Measurements from ENCODE around the gene MAN1A1.

The MAN1A1 gene

DNA sequence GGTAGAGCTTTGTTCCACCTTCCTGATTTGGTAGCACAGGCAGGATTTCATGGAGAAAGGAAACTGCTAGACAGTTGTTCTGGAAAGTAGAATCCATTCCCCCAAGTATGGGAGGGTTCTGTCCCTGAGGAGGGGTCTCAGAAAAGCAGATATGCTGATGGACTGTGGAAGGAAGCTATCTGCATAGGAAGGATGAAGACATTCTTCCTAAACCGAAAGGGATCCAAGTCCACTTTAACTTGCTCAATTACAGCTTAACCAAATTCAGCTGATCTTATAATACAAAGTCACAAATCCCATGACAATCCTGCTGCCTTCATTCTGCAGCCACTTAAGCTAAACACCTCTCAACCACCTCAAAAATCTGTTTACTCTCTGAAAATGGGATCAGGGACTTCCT, 2.6 kb downstream of the MAN1A1 start:
- H3K4me3 ChIP-seq (ENCODE audit: low read depth, low read length): peak overlapping the region; percentile 98
- TF ChIP-seq, protein P1, sequence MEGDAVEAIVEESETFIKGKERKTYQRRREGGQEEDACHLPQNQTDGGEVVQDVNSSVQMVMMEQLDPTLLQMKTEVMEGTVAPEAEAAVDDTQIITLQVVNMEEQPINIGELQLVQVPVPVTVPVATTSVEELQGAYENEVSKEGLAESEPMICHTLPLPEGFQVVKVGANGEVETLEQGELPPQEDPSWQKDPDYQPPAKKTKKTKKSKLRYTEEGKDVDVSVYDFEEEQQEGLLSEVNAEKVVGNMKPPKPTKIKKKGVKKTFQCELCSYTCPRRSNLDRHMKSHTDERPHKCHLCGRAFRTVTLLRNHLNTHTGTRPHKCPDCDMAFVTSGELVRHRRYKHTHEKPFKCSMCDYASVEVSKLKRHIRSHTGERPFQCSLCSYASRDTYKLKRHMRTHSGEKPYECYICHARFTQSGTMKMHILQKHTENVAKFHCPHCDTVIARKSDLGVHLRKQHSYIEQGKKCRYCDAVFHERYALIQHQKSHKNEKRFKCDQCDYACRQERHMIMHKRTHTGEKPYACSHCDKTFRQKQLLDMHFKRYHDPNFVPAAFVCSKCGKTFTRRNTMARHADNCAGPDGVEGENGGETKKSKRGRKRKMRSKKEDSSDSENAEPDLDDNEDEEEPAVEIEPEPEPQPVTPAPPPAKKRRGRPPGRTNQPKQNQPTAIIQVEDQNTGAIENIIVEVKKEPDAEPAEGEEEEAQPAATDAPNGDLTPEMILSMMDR (IDR thresholded peaks at IDR 0.05; ENCODE audit: low read depth, low read length, missing control alignments): no peak
- no peak for DNase-seq (ENCODE audit: low read depth)

DNA sequence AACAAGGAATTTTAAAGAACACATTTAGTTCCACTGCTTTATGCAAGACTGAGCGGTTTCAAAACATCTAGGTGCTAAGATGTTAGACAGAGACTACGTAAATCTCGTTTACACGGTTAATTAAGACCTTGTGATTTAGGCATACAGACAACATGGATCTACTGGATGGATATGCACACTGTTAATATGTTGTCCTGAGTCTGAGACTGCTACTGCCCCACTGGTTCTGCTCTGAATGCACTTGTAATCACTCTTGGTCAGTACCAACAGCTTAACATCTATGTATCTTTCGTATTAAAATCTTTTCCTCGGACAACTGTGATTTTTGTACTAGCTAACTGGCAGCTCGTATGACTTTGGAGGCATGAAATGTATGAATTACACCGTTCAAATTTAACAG, 3.1 kb downstream of the MAN1A1 start:
- TF ChIP-seq, protein P1 (IDR thresholded peaks at IDR 0.05; ENCODE audit: low read depth, low read length, missing control alignments): no peak
- peak overlapping the region; percentile 98 for H3K4me3 ChIP-seq (ENCODE audit: low read depth, low read length)
- DNase-seq (ENCODE audit: low read depth): no peak

DNA sequence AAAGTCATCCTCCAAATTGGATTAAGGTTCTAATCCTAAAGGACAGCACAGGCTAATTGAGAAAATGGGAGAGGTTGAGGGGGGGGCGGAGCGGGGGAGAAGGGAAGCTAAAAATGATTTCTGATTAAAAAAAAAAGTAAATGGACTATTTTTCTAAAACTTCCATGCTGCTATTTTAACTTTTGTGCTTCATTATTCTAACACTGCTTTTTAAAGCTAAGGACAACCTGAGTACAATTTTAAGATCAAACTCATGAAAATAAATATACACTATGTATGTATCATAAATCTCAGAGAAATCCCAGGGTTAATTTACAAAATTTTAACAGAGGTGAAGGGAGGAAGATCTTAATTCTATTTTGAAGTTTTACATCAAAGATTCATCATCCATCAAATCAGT, 4.4 kb downstream of the MAN1A1 start:
- no peak for DNase-seq (ENCODE audit: low read depth)
- H3K4me3 ChIP-seq (ENCODE audit: low read depth, low read length): no peak overlapping the region
- TF ChIP-seq, protein P1 (IDR thresholded peaks at IDR 0.05; ENCODE audit: low read depth, low read length, missing control alignments): no peak

DNA sequence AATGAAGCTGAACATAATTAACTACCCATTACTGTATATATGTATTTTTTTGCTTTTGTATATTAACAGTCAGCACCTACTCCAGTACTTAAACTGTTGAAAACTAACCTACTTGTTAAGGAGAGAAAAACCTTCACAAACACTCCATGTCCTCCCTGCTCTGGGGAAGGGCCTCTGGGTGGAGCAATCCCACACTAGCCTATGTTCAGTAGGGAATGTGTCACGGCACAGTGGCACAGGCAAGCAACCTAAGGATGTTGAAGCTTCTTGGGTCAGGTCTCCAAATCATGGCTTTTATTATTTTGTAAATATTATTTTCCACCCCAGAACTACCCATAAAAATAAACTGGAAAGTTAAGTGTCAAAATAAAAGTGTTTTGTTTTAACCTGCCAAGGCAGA, 5.3 kb downstream of the MAN1A1 start:
- DNase-seq (ENCODE audit: low read depth): no peak
- TF ChIP-seq, protein P1 (IDR thresholded peaks at IDR 0.05; ENCODE audit: low read depth, low read length, missing control alignments): no peak
- H3K4me3 ChIP-seq (ENCODE audit: low read depth, low read length): no peak overlapping the region

DNA sequence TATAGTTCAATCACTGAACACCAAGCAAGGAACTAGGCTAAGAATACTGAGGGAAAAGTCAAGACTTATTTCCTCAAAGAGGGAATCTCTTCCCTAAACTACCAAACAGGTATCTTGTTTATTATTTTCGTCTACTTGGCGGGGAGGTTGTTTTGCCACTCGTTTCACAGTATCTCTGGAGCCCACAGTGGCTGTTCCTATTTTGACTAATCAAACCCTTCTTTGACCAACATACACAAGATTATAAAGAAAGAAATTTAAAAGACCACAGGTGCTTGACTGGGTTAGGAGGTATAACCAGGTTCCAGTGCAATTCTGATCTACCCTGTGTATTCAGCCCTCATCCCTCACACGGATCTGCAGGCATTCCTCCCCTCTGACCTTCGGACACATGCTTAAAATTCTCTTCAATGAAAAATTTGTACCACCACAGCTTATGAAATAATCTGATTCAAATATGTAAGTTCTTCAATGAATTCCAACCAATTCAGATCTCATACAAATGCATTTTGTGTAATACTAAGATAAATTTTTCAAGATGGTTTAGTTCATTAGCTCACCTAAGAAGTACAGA, 5.9 kb downstream of the MAN1A1 start:
- no peak overlapping the region for H3K4me3 ChIP-seq (ENCODE audit: low read depth, low read length)
- no peak for DNase-seq (ENCODE audit: low read depth)
- TF ChIP-seq, protein P1 (IDR thresholded peaks at IDR 0.05; ENCODE audit: low read depth, low read length, missing control alignments): no peak

DNA sequence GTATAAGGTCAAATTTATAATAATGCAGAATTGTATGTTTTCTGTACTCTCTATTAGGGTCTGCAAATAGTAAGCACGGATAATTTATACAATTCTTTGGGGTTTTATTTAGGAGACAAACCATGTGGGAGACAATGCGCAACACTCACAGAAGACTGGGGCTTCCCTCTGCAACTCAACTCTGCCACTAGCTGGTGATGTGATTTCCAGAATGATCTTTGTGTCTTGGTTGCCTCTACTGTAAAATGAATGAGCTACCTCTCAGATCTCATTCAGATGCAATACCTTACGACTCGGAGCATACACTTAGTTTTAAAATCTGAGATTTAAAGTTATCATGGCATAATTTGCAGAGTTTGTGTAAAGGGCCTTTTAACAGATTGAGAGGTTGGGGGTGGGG, 6.4 kb downstream of the MAN1A1 start:
- DNase-seq (ENCODE audit: low read depth): no peak
- H3K4me3 ChIP-seq (ENCODE audit: low read depth, low read length): no peak overlapping the region

DNA sequence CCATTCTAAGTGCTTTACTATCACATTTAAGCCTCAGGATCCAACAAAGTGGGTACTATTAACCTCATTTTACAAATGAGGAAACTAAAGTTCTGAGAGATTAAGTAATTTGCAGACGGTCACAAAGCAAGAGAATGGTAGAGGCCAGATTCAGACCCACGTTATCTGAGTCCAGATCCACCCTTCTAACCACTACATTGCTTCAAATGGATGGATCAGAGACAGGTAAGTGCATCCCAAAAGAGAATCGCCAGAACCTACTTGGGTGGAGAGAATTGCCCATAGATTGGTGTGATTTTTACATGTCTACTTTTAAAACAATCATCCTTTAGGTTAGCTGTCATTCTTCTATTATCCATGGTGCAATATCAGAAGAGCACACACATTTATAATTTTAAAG, 7.1 kb downstream of the MAN1A1 start:
- no peak for DNase-seq (ENCODE audit: low read depth)
- no peak overlapping the region for H3K4me3 ChIP-seq (ENCODE audit: low read depth, low read length)
- TF ChIP-seq, protein P1 (IDR thresholded peaks at IDR 0.05; ENCODE audit: low read depth, low read length, missing control alignments): no peak

More for the DNA sequence above, 6.4 kb downstream of the MAN1A1 start:
- TF ChIP-seq, protein P1 (IDR thresholded peaks at IDR 0.05; ENCODE audit: low read depth, low read length, missing control alignments): no peak

Data from GM12864 (cell line).